ENCODE data around the gene LIN28A. TPM values are rescaled to one million over a fixed set of nuclear protein-coding genes. Genes with fewer than 3 reads are reported as not detected.

LIN28A gene
- total RNA-seq, 2 experiments from 2014 or later, result not detected

GRCh38 chr1:26471498-26472319 is 61.1 kb downstream of the LIN28A start:
- H3K36me3 Mint-ChIP-seq (ENCODE audit: low read depth), result peaks cover 61% of the 10 kb centered on the region
- H3K27ac Mint-ChIP-seq, result peak overlapping the region; percentile 99
- no peaks in the 10 kb centered on the region for H3K9me3 Mint-ChIP-seq
- peaks cover 51% of the 10 kb centered on the region for H3K4me1 Mint-ChIP-seq (ENCODE audit: low read depth)
- POLR2A ChIA-PET, result interaction anchor here (0.8 to 5.0 kb wide), 26 partner anchors 9 to 1239 kb away, joined by 3 to 66 read pairs (median 4); partner anchors contain the start of genes CD52, DHDDS, GPATCH3 and GPN2
- H3K9me3 ChIP-seq (ENCODE audit: control insufficient read depth in 1 of 2, insufficient read depth in 1 of 2, low read length in 2 of 2), result no peaks in the 10 kb centered on the region
- H3K4me3 ChIP-seq (ENCODE audit: low read length), result peak overlapping the region; percentile 78
- H3K27me3 ChIP-seq (ENCODE audit: control insufficient read depth in 1 of 2, insufficient read depth in 2 of 2, low read length in 2 of 2), result no peaks in the 10 kb centered on the region
- no peak for TF ChIP-seq CTCF (IDR thresholded peaks at IDR 0.05)
- H3K27me3 Mint-ChIP-seq, result no peaks in the 10 kb centered on the region
- H3K27ac ChIP-seq (ENCODE audit: low read depth in 1 of 2, low read length in 2 of 2), result peak overlapping the region in 1 of 2 donors; percentile 95
- CTCF ChIA-PET, result interaction anchor here (0.6 to 2.8 kb wide), 5 partner anchors 29 to 683 kb away, joined by 3 to 21 read pairs (median 4); partner anchors contain the start of gene SLC9A1
- H3K4me1 ChIP-seq (ENCODE audit: insufficient read depth, low read length), result peaks cover 32% of the 10 kb centered on the region
- intact Hi-C loops (cut with DNase I, micrococcal nuclease), result loop anchor here (2.0 to 5.0 kb wide), 3 partner anchors 29 to 189 kb away; partner anchors contain the start of genes DHDDS (in 2 of the 2) and SH3BGRL3 (in 1 of the 2)
- peak overlapping the region; percentile 100 for H3K4me3 Mint-ChIP-seq
- ATAC-seq (ENCODE audit: poor library complexity) (peak; percentile 39), DNase-seq (peak in 13 of 14 experiments; percentile 11 to 73 (median 30))
- H3K36me3 ChIP-seq (ENCODE audit: insufficient read depth, low read length), result peaks cover 43% of the 10 kb centered on the region

GRCh38 chr1:26472320-26472900 is 61.8 kb downstream of the LIN28A start, which contains the start of gene HMGN2:
Gene HMGN2, plus strand, starts transcription at chr1:26472440. Its CDS starts 173 bp downstream, at chr1:26472613.
- H3K36me3 ChIP-seq (ENCODE audit: insufficient read depth, low read length), result peaks cover 43% of the 10 kb centered on the region
- peaks cover 61% of the 10 kb centered on the region for H3K36me3 Mint-ChIP-seq (ENCODE audit: low read depth)

More at GRCh38 chr1:26472320-26472900, 61.8 kb downstream of the LIN28A start, which contains the start of gene HMGN2:
- ATAC-seq (ENCODE audit: poor library complexity), result peak; percentile 63
- no peak for TF ChIP-seq CTCF (IDR thresholded peaks at IDR 0.05)
- POLR2A ChIA-PET, result interaction anchor here (0.8 to 5.0 kb wide), 26 partner anchors 9 to 1240 kb away, joined by 3 to 66 read pairs (median 4); partner anchors contain the start of genes CD52, DHDDS, GPATCH3 and GPN2
- Histone ChIP-seq H3K4me1 (ENCODE audit: insufficient read depth, low read length) (peaks cover 35% of the 10 kb centered on the region), H3K27ac (ENCODE audit: low read depth in 1 of 2, low read length in 2 of 2) (peak within 1 kb of the TSS; percentile 90 to 95), H3K9me3 (ENCODE audit: control insufficient read depth in 1 of 2, insufficient read depth in 1 of 2, low read length in 2 of 2) (no peaks in the 10 kb centered on the region), H3K27me3 (ENCODE audit: control insufficient read depth in 1 of 2, insufficient read depth in 2 of 2, low read length in 2 of 2) (no peaks in the 10 kb centered on the region), H3K4me3 (ENCODE audit: low read length) (peak within 1 kb of the TSS; percentile 78)
- Mint-ChIP-seq H3K27me3 (no peaks in the 10 kb centered on the region), H3K4me3 (peak within 1 kb of the TSS; percentile 100), H3K9me3 (no peaks in the 10 kb centered on the region), H3K27ac (peak within 1 kb of the TSS; percentile 99), H3K4me1 (ENCODE audit: low read depth) (peaks cover 53% of the 10 kb centered on the region)
- CTCF ChIA-PET, result interaction anchor here (0.6 to 2.8 kb wide), 6 partner anchors 28 to 682 kb away, joined by 3 to 21 read pairs (median 4); partner anchors contain the start of gene SLC9A1
- peak; percentile 77 to 94 (median 88) for DNase-seq
- intact Hi-C loops (cut with DNase I, micrococcal nuclease), result loop anchor here (2.0 to 5.0 kb wide), 3 partner anchors 28 to 190 kb away; partner anchors contain the start of genes DHDDS (in 1 of the 2) and SH3BGRL3 (in 1 of the 2)
